Stimulated activated CD8-positive, alpha-beta memory T cell treated with anti-CD3 and anti-CD28 coated beads, Interleukin-2, amount 100 ng/mL, for 48 hours (primary cell): Measurements from ENCODE around the gene NXPE3.
"Not testable (repeated sequence)": the region's sequence is repeated elsewhere in the genome, so short reads cannot be mapped to it uniquely, and the experiment has no call there.

Source experiments
- DNase-seq, 2 donors: peaks; one replicate each; pipeline ENCODE4 v3.0.0-alpha.2; 2020; ENCODE audit warnings: low read depth in 2 of 2

Gene NXPE3

DNA sequence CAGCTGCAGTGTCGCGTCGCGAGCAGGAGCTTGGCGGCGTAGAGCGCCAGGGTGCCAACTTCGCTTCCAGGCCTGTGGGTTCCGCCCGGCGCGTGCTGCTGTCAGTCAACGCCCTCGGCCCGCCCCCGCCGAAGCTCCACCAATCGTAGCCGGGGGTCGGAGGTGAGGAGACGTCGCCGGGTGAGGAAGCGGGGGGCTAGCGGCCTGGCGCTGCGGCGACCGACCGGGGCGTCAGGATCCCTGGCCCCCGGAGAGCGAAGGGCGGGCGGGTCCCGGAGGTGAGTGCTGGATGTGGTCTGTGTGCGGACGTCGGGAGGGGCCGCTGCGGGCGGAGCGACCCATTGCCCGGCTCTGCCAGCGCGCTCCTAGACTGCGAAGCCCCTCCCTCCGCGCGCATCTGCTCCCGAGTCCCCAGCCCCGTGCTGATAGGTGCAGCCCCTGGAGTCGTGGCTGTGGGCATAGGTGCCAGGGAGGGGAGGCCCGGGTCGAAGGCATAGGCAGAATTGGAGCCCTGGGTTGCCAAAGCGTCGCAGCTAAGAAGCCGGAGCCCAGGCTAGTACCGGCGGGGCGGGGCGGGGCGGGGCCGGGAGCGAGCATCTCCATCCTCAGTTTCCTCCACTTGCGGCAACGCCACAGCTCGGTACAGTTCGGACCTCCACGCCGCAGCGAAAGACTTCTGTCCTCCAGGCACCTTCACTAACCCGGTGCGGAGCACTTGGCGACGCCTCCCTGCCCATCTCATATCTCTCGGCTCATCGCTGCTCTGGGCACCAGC, at the start of gene NXPE3:
NXPE3 (plus strand) TSS at position 165 of the 775 bp plus-strand sequence. CDS start 6,386 bp downstream, outside the sequence.
- peak; percentile 89 to 93 for DNase-seq

DNA sequence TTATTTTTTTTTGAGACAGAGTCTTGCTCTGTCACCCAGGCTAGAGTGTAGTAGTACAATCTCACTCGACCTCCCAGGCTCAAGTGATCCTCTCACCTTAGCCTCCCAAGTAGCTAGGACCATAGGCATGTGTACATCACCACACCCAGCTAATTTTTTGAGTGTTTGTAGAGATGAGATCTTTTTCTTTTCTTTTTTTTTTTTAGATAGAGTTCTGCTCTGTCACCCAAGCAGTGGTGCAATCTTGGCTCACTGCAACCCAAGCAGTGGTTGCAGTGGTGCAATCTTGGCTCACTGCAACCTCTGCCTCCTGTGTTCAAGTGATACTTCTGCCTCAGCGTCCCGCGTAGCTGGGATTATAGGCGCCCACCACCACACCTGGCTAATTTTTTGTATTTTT, 49.4 kb upstream of the NXPE3 start:
- no peak for DNase-seq

GRCh38 chr3:101730839-101731238, 48.2 kb upstream of the NXPE3 start:
- no peak for DNase-seq

- no peak for DNase-seq
Observed at GRCh38 chr3:101732240-101732641, 46.8 kb upstream of the NXPE3 start.

DNA sequence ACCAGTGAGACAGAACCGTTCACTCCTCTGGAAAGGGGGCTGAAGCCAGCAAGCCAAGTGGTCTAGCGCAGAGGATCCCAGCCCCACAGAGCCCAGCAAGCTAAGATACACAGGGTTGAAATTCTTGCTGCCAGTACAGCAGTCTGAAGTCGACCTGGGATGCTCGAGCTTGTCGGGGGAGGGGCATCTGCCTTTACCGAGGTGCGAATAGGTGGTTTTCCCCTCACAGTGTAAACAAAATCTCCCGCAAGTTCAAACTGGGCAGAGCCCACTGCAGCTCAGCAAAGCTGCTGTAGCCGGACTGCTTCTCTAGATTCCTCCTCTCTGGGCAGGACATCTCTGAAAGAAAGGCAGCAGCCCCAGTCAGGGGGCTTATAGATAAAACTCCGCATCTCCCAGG, 43.2 kb upstream of the NXPE3 start:
- no peak for DNase-seq

- DNase-seq = not testable (repeated sequence)
Observed at GRCh38 chr3:101741914-101742313, 37.1 kb upstream of the NXPE3 start.

GRCh38 chr3:101744811-101745210, 34.2 kb upstream of the NXPE3 start:
- DNase-seq = no peak

GRCh38 chr3:101745934-101746333, 33.1 kb upstream of the NXPE3 start:
- DNase-seq = not testable (repeated sequence)

DNA sequence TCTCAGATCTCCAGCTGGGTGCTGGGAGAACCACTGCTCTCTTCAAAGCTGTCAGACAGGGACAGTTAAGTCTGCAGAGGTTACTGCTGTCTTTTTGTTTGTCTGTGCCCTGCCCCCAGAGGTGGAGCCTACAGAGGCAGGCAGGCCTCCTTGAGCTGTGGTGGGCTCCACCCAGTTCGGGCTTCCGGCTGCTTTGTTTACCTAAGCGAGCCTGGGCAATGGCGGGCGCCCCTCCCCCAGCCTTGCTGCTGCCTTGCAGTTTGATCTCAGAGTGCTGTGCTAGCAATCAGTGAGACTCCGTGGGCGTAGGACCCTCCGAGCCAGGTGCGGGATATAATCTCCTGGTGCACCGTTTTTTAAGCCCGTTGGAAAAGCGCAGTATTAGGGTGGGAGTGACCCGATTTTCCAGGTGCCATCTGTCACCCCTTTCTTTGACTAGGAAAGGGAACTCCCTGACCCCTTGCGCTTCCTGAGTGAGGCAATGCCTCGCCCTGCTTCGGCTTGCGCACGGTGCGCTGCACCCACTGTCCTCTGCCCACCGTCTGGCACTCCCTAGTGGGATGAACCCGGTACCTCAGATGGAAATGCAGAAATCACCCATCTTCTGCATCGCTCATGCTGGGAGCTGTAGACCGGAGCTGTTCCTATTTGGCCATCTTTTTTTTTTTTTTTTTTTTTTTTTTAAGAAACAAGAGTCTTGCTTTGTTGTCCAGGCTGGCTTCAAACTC, 25.5 kb upstream of the NXPE3 start:
- DNase-seq = not testable (repeated sequence)

- no peak for DNase-seq
Observed at GRCh38 chr3:101758224-101758623, 20.8 kb upstream of the NXPE3 start.

- no peak for DNase-seq
Observed at GRCh38 chr3:101762041-101762646, 16.9 kb upstream of the NXPE3 start.

- not testable (repeated sequence) for DNase-seq
Observed at GRCh38 chr3:101777745-101778281, 1.2 kb upstream of the NXPE3 start.

- DNase-seq = no peak
Observed at GRCh38 chr3:101778385-101779046, 495 bp upstream of the NXPE3 start.

DNA sequence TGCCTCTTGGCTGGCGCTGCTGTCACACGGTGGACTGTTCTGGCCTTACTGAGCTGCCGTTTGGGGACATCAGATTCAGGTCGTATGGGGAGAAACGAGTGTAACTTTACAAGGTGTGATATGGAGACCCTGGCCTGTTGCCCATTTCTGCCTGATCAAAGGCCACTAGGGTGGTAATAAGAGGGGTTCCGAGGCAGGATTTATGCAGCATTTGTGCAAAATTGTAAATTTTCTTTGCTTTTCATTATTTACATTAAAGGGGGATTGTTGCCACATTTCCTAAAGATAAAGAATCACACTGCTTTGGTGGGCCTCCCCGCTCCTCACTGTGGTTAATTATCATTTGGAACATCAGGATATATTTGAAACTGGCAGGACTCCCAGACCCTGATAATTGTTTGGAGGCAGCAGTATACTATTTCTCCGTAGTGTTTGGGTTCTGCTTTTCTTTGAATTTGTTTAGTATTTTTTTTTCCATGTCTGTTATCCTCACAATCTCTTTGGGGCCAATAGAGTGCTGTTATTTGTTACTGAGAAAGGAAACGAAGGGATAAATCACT, 891 bp downstream of the NXPE3 start:
- DNase-seq = no peak

DNA sequence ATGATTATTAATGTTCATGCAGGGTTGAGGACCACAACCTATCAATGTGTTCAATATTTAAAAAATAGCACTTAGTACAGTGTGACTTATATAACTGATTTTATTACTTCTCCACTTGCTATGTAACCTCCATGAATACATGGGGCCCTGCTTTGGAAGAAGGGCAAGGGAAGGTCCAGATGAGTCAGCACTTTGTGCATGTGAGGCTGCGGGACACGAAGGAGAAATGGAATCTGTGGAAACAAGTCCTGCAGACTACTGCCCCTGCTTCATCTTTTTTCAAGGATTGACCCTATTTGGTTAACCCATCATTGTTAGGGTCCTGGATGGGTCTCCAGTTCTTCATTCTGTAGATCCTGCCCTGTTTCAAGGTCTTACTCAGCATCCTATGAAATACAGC, 1.6 kb downstream of the NXPE3 start:
- no peak for DNase-seq

- DNase-seq = no peak
Observed at GRCh38 chr3:101781166-101781565, 2.2 kb downstream of the NXPE3 start.

- DNase-seq = no peak
Observed at GRCh38 chr3:101784855-101785613, 6.0 kb downstream of the NXPE3 start.

- DNase-seq = no peak
Observed at GRCh38 chr3:101791778-101792177, 12.8 kb downstream of the NXPE3 start.

GRCh38 chr3:101796077-101796680, 17.2 kb downstream of the NXPE3 start:
- DNase-seq = no peak

- DNase-seq = no peak
Observed at GRCh38 chr3:101801174-101801573, 22.2 kb downstream of the NXPE3 start.
